K562 (cell line): ENCODE measurements around the gene CD68. TPM values are rescaled to one million over a fixed set of nuclear protein-coding genes. Genes with fewer than 3 reads are reported as not detected.
A peak's percentile ranks its signal among the peaks of the same experiment; 100 is the strongest.

Source experiments
- ARID1B ChIP-seq: fragments of 450-650 bp; IDR thresholded peaks from 2 replicates; pipeline ENCODE4 v1.6.1; 2016; ENCODE audit warnings: antibody characterized with exemption, mild to moderate bottlenecking, inconsistent platforms
- CCNT2 ChIP-seq: IDR thresholded peaks from 2 replicates; pipeline ENCODE4 v1.6.1; 2011; ENCODE audit warnings: borderline replicate concordance, low read depth, mild to moderate bottlenecking, moderate library complexity, mixed read lengths, low read length; ENCODE audit not compliant: insufficient read length; ENCODE audit errors: extremely low read depth
- KDM4B ChIP-seq, 2 experiments: fragments of 450-650 bp in 1 of 2; sonication (generic) in 1 of 2; IDR thresholded peaks; 2 replicates each; pipeline ENCODE4 v1.6.1; 2016 to 2017; ENCODE audit warnings: borderline replicate concordance in 2 of 2, antibody characterized with exemption in 1 of 2, low read depth in 1 of 2, mild to moderate bottlenecking in 1 of 2
- RFX5 ChIP-seq: IDR thresholded peaks from 2 replicates; pipeline ENCODE4 v1.6.1; 2011; ENCODE audit warnings: low read depth, mild to moderate bottlenecking, improper control_type of control experiment, low read length
- SMARCA4 ChIP-seq: fragments of 450-650 bp; IDR thresholded peaks from 2 replicates; pipeline ENCODE4 v1.6.1; 2016
- TEAD2 ChIP-seq: fragments of 450-650 bp; IDR thresholded peaks from 2 replicates; pipeline ENCODE4 v1.6.1; 2016; ENCODE audit warnings: missing genetic modification characterization, control low read depth, missing compliant biosample characterization
- ZNF318 ChIP-seq, 2 experiments: fragments of 450-650 bp; IDR thresholded peaks; 2 replicates each; pipeline ENCODE4 v1.6.1; 2016; ENCODE audit warnings: mild to moderate bottlenecking in 2 of 2, borderline replicate concordance in 1 of 2, low read depth in 1 of 2, moderate library complexity in 1 of 2
- ZNF778 ChIP-seq: fragments of 450-650 bp; formaldehyde crosslinking; IDR thresholded peaks from 2 replicates; pipeline ENCODE4 v1.4.0; 2020; ENCODE audit warnings: mild to moderate bottlenecking, moderate library complexity
- ZNF79 ChIP-seq: fragments of 250-450 bp; sonication (Bioruptor Pico); IDR thresholded peaks from 2 replicates; pipeline ENCODE4 v1.4.0; 2020; ENCODE audit warnings: low read depth, mild to moderate bottlenecking, moderate library complexity
- polyA plus RNA-seq, 8 experiments: library from polyadenylated mRNA; depleted of rRNA in 4 of 8; stranded (reverse) in 5 of 8; unstranded in 3 of 8; fragments of >200 nt; fragmentation: Nextera tagmentation in 2 of 8; fragmentation: Illumina TruSeq in 1 of 8; extraction: Ambion mirVana in 2 of 8; extraction: Trizol in 1 of 8; gene quantifications; 2 replicates each; pipeline versions ENCODE4 v1.2.1 to v1.2.3, GENCODE V29; 2011 to 2014; ENCODE audit warnings: inconsistent platforms in 1 of 8, missing spikeins in 1 of 8
- total RNA-seq, 7 experiments: library from RNA; depleted of rRNA in 6 of 7; stranded (reverse); fragments of >200 nt in 6 of 7; fragmentation: Illumina TruSeq in 2 of 7; extraction: Trizol in 2 of 7; gene quantifications; 2 replicates each; pipeline versions ENCODE4 v1.2.1 to v1.2.3, GENCODE V29; 2011 to 2021; ENCODE audit warnings: low replicate concordance in 1 of 7
- TF ChIP-seq, protein P1 (sequence below): fragments of 250-450 bp; sonication (Bioruptor Pico); IDR thresholded peaks from 2 replicates; pipeline ENCODE4 v1.5.0; 2020; ENCODE audit warnings: mild to moderate bottlenecking
- TF ChIP-seq, protein P2 (sequence below): fragments of 250-450 bp; sonication (Bioruptor Pico); IDR thresholded peaks from 2 replicates; pipeline ENCODE4 v1.9.0; 2021; ENCODE audit warnings: mild to moderate bottlenecking
- TF ChIP-seq, protein P3 (sequence below): fragments of 250-450 bp; sonication (Bioruptor Pico); IDR thresholded peaks from 2 replicates; pipeline ENCODE4 v1.8.0; 2022; ENCODE audit warnings: inconsistent platforms, mild to moderate bottlenecking, moderate library complexity, borderline replicate concordance
- TF ChIP-seq, protein P4 (sequence below): fragments of 450-650 bp; formaldehyde crosslinking; conservative IDR thresholded peaks from 2 replicates; pipeline ENCODE4 v1.4.0; 2022; ENCODE audit warnings: mild to moderate bottlenecking, missing genetic modification characterization

The CD68 gene
- total and polyA plus RNA-seq, 9 of the 15 experiments (the other 6 are each of a cell fraction or from before 2014, with no cell fraction given): 28.2 to 89.8 (median 37.7) TPM

DNA sequence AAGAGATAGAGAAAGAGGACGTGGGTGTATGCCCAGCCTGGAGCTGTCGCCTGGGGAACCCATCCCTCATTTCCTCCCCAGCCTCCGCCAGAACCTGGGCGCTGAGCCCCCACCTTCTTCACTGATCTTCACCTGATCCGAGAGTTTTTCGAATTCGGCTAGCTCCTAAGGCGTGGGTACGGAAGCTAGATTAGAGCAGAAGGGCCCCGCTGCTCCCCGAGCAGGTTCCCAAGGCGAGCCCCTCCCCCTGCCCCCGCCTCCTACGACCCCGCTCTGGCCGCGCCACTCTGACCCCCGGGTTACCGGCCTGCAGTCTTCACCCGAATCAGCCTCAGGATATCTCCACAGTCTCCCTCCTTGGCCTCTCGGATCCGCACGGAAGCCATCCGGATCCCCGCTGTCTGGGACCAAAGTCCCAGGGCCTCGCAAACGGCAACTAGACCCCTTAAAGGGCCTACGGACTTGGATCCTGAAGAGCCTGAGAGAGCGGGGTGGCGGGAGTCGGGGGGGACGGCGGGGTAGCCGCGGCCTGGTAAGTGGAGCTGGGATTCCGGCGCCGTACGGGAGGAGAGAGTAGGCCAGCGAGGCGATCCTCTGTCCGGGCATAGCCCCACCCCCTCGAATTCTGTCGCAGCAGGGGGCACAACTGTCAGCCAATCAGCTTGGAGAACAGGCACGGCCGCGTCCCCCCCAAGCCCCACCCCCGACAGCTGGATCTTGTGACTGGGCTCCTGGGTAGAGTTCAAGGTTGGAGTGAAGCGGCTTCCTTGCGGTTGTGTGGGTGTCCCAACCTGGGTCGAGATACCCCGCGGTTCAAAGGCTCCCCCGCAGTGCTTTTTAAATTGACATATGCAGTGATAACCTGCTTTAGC, 48.0 kb downstream of the CD68 start, which contains the start of gene SAT2 (continued):
- TF ChIP-seq ZNF318 (IDR thresholded peaks at IDR 0.05; ENCODE audit: borderline replicate concordance in 1 of 2, low read depth in 1 of 2) (no peak), TEAD2 (tag) (no peak), KDM4B (IDR thresholded peaks at IDR 0.05; ENCODE audit: borderline replicate concordance in 2 of 2, low read depth in 1 of 2) (no peak), ZNF79 (CRISPR knock-in tag) (no peak), SMARCA4 (no peak), RFX5 (no peak), ARID1B (peak; percentile 51; the same call in 1 of the 2 replicates), CCNT2 (peak; percentile 53), ZNF778 (no peak)
- TF ChIP-seq, protein P1, sequence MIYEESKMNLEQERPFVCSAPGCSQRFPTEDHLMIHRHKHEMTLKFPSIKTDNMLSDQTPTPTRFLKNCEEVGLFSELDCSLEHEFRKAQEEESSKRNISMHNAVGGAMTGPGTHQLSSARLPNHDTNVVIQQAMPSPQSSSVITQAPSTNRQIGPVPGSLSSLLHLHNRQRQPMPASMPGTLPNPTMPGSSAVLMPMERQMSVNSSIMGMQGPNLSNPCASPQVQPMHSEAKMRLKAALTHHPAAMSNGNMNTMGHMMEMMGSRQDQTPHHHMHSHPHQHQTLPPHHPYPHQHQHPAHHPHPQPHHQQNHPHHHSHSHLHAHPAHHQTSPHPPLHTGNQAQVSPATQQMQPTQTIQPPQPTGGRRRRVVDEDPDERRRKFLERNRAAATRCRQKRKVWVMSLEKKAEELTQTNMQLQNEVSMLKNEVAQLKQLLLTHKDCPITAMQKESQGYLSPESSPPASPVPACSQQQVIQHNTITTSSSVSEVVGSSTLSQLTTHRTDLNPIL (CRISPR knock-in tag): no peak
- TF ChIP-seq, protein P2, sequence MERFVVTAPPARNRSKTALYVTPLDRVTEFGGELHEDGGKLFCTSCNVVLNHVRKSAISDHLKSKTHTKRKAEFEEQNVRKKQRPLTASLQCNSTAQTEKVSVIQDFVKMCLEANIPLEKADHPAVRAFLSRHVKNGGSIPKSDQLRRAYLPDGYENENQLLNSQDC: no peak
- TF ChIP-seq, protein P3, sequence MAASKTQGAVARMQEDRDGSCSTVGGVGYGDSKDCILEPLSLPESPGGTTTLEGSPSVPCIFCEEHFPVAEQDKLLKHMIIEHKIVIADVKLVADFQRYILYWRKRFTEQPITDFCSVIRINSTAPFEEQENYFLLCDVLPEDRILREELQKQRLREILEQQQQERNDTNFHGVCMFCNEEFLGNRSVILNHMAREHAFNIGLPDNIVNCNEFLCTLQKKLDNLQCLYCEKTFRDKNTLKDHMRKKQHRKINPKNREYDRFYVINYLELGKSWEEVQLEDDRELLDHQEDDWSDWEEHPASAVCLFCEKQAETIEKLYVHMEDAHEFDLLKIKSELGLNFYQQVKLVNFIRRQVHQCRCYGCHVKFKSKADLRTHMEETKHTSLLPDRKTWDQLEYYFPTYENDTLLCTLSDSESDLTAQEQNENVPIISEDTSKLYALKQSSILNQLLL (CRISPR knock-in tag): no peak
- TF ChIP-seq, protein P4, sequence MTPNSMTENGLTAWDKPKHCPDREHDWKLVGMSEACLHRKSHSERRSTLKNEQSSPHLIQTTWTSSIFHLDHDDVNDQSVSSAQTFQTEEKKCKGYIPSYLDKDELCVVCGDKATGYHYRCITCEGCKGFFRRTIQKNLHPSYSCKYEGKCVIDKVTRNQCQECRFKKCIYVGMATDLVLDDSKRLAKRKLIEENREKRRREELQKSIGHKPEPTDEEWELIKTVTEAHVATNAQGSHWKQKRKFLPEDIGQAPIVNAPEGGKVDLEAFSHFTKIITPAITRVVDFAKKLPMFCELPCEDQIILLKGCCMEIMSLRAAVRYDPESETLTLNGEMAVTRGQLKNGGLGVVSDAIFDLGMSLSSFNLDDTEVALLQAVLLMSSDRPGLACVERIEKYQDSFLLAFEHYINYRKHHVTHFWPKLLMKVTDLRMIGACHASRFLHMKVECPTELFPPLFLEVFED: no peak
